22Rv1 (cell line): ENCODE measurements around the gene CACTIN.

Source experiments
- CTCF ChIP-seq: fragments of 450-650 bp; IDR thresholded peaks from 2 replicates; pipeline ENCODE4 v1.5.1; 2017; ENCODE audit warnings: mild to moderate bottlenecking
- ZFX ChIP-seq: fragments of 450-650 bp; IDR thresholded peaks from 2 replicates; pipeline ENCODE4 v1.6.1; 2017; ENCODE audit warnings: antibody characterized with exemption, borderline replicate concordance

GRCh38 chr19:3612330-3612729 is 14.3 kb downstream of the CACTIN start:
- TF ChIP-seq CTCF (no peak), ZFX (no peak)
